ENCODE measurements around the gene PALM2AKAP2.

PALM2AKAP2 gene

GRCh38 chr9:109742776-109743348, 37.1 kb upstream of the PALM2AKAP2 start:
- Histone ChIP-seq H3K36me3 (ENCODE audit: insufficient read depth, insufficient read length, low read length) (no peaks in the 10 kb centered on the region), H3K9me3 (ENCODE audit: insufficient read depth, low read length) (no peaks in the 10 kb centered on the region), H3K4me3 (ENCODE audit: insufficient read length, low read depth) (no peak overlapping the region), H3K4me1 (ENCODE audit: insufficient read depth, insufficient read length) (no peaks in the 10 kb centered on the region), H3K9ac (ENCODE audit: insufficient read length, low read depth) (no peak overlapping the region), H3K27me3 (ENCODE audit: insufficient read depth, insufficient read length) (no peaks in the 10 kb centered on the region)
- TF ChIP-seq YY1 (IDR thresholded peaks at IDR 0.05; ENCODE audit: insufficient read depth, insufficient read length), result no peak
- no peak for TF ChIP-seq ZNF274 (IDR thresholded peaks at IDR 0.05; ENCODE audit: low read depth, low read length)
- TF ChIP-seq SUZ12 (IDR thresholded peaks at IDR 0.05; ENCODE audit: extremely low read depth, insufficient read depth, insufficient read length), result no peak
- DNase-seq (ENCODE audit: low read depth, low spot score), result no peak

DNA sequence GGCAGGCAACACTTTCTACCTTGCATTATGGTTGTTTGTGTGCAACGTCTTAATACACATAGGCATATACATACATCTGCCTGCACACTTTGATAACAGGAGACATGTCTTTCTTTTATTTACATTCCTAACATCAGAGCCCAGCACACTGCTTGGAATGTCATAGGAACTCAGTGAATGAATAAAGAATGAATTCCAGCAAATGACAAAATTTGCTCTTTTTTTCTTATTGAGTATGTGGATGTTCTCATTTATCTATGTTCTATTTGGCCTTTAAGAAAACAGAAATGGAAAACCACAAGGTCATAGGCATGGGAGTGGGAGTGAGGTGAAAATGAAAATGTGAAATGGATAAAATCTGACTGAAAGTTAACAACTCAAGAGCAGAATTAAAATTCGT, 36.3 kb upstream of the PALM2AKAP2 start:
- Histone ChIP-seq H3K4me1 (ENCODE audit: insufficient read depth, insufficient read length) (no peaks in the 10 kb centered on the region), H3K4me3 (ENCODE audit: insufficient read length, low read depth) (no peak overlapping the region), H3K36me3 (ENCODE audit: insufficient read depth, insufficient read length, low read length) (no peaks in the 10 kb centered on the region), H3K9ac (ENCODE audit: insufficient read length, low read depth) (no peak overlapping the region), H3K9me3 (ENCODE audit: insufficient read depth, low read length) (no peaks in the 10 kb centered on the region), H3K27me3 (ENCODE audit: insufficient read depth, insufficient read length) (no peaks in the 10 kb centered on the region)
- no peak for DNase-seq (ENCODE audit: low read depth, low spot score)
- TF ChIP-seq SUZ12 (IDR thresholded peaks at IDR 0.05; ENCODE audit: extremely low read depth, insufficient read depth, insufficient read length), result no peak
- TF ChIP-seq YY1 (IDR thresholded peaks at IDR 0.05; ENCODE audit: insufficient read depth, insufficient read length), result no peak
- TF ChIP-seq ZNF274 (IDR thresholded peaks at IDR 0.05; ENCODE audit: low read depth, low read length), result no peak

GRCh38 chr9:109745335-109746283, 34.4 kb upstream of the PALM2AKAP2 start:
- Histone ChIP-seq H3K27me3 (ENCODE audit: insufficient read depth, insufficient read length) (no peaks in the 10 kb centered on the region), H3K9me3 (ENCODE audit: insufficient read depth, low read length) (no peaks in the 10 kb centered on the region), H3K4me1 (ENCODE audit: insufficient read depth, insufficient read length) (no peaks in the 10 kb centered on the region), H3K4me3 (ENCODE audit: insufficient read length, low read depth) (no peak overlapping the region), H3K9ac (ENCODE audit: insufficient read length, low read depth) (no peak overlapping the region), H3K36me3 (ENCODE audit: insufficient read depth, insufficient read length, low read length) (no peaks in the 10 kb centered on the region)
- no peak for TF ChIP-seq YY1 (IDR thresholded peaks at IDR 0.05; ENCODE audit: insufficient read depth, insufficient read length)
- TF ChIP-seq SUZ12 (IDR thresholded peaks at IDR 0.05; ENCODE audit: extremely low read depth, insufficient read depth, insufficient read length), result no peak
- TF ChIP-seq ZNF274 (IDR thresholded peaks at IDR 0.05; ENCODE audit: low read depth, low read length), result no peak
- DNase-seq (ENCODE audit: low read depth, low spot score), result no peak

GRCh38 chr9:109751253-109751652, 28.7 kb upstream of the PALM2AKAP2 start:
- no peak for TF ChIP-seq SUZ12 (IDR thresholded peaks at IDR 0.05; ENCODE audit: extremely low read depth, insufficient read depth, insufficient read length)
- TF ChIP-seq YY1 (IDR thresholded peaks at IDR 0.05; ENCODE audit: insufficient read depth, insufficient read length), result no peak
- no peak for TF ChIP-seq ZNF274 (IDR thresholded peaks at IDR 0.05; ENCODE audit: low read depth, low read length)
- Histone ChIP-seq H3K4me3 (ENCODE audit: insufficient read length, low read depth) (no peak overlapping the region), H3K9me3 (ENCODE audit: insufficient read depth, low read length) (no peaks in the 10 kb centered on the region), H3K27me3 (ENCODE audit: insufficient read depth, insufficient read length) (no peaks in the 10 kb centered on the region), H3K36me3 (ENCODE audit: insufficient read depth, insufficient read length, low read length) (no peaks in the 10 kb centered on the region), H3K4me1 (ENCODE audit: insufficient read depth, insufficient read length) (no peaks in the 10 kb centered on the region), H3K9ac (ENCODE audit: insufficient read length, low read depth) (no peak overlapping the region)
- DNase-seq (ENCODE audit: low read depth, low spot score), result no peak

DNA sequence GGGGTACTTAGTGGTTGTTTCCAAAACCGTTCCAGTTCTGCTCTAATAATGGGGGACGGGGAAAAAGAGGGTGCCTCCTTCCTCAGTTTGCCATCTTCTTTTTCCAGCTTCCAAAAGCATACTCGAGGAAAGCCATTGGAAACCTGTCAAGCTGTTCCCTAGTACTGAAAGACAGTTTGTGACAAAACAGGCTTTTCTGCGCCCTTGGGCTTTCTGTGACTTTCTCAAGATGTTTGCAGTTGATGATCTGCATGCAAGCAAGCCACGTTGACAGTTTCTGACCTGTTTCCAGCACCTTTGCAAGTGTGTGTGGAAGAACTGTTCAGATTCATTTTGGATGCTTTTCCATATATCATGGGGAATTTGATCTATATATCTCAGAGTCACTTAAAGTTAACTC, 26.7 kb upstream of the PALM2AKAP2 start:
- no peaks in the 10 kb centered on the region for H3K4me1 ChIP-seq (ENCODE audit: insufficient read depth, insufficient read length)
- no peak overlapping the region for H3K4me3 ChIP-seq (ENCODE audit: insufficient read length, low read depth)
- no peaks in the 10 kb centered on the region for H3K9me3 ChIP-seq (ENCODE audit: insufficient read depth, low read length)
- no peaks in the 10 kb centered on the region for H3K36me3 ChIP-seq (ENCODE audit: insufficient read depth, insufficient read length, low read length)
- no peak overlapping the region for H3K9ac ChIP-seq (ENCODE audit: insufficient read length, low read depth)
- H3K27me3 ChIP-seq (ENCODE audit: insufficient read depth, insufficient read length), result no peaks in the 10 kb centered on the region
- no peak for DNase-seq (ENCODE audit: low read depth, low spot score)
- TF ChIP-seq SUZ12 (IDR thresholded peaks at IDR 0.05; ENCODE audit: extremely low read depth, insufficient read depth, insufficient read length) (no peak), ZNF274 (IDR thresholded peaks at IDR 0.05; ENCODE audit: low read depth, low read length) (no peak), YY1 (IDR thresholded peaks at IDR 0.05; ENCODE audit: insufficient read depth, insufficient read length) (no peak)

DNA sequence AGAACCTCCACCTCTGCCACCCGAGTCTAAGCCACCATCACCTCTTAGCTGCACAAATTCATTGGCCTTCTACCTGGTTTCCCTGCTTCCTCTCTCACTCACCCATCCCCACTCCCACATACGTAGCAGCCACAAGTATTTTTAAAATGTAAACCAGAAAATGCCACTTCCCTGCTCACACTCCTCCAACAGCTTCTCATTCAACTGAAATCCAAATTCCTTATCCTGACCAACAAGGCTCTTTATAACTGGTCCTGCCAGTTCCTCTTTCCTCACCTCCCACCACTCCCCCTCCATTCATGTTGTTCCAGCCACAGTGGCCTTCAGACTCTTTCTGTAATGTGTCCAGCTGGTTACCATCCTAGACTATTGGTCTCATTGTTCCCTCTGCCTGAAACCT, 25.0 kb upstream of the PALM2AKAP2 start:
- Histone ChIP-seq H3K4me1 (ENCODE audit: insufficient read depth, insufficient read length) (no peaks in the 10 kb centered on the region), H3K27me3 (ENCODE audit: insufficient read depth, insufficient read length) (no peaks in the 10 kb centered on the region)
- TF ChIP-seq YY1 (IDR thresholded peaks at IDR 0.05; ENCODE audit: insufficient read depth, insufficient read length), result no peak

DNA sequence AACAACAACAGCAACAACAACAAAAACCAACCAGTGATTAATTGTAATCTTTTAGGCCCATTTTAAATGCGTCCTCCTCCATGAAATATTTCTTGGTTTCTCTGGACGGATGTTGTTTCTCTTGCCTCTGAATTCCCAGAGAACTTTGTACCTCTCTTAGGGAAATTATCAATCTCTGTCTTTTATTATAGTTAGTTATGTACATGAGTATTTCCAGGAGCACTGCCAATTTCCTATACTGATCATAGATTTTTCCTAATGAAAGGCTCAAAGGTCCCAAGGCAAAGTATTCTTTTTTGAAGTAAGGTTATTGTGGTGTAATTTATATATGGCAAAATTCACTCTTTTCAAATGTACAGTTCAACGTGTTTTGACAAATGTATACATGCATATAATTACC, 20.4 kb upstream of the PALM2AKAP2 start:
- Histone ChIP-seq H3K9me3 (ENCODE audit: insufficient read depth, low read length) (no peaks in the 10 kb centered on the region), H3K4me3 (ENCODE audit: insufficient read length, low read depth) (no peak overlapping the region), H3K9ac (ENCODE audit: insufficient read length, low read depth) (no peak overlapping the region), H3K36me3 (ENCODE audit: insufficient read depth, insufficient read length, low read length) (no peaks in the 10 kb centered on the region), H3K4me1 (ENCODE audit: insufficient read depth, insufficient read length) (peaks cover 2% of the 10 kb centered on the region), H3K27me3 (ENCODE audit: insufficient read depth, insufficient read length) (no peaks in the 10 kb centered on the region)
- DNase-seq (ENCODE audit: low read depth, low spot score), result no peak
- TF ChIP-seq SUZ12 (IDR thresholded peaks at IDR 0.05; ENCODE audit: extremely low read depth, insufficient read depth, insufficient read length), result no peak
- no peak for TF ChIP-seq YY1 (IDR thresholded peaks at IDR 0.05; ENCODE audit: insufficient read depth, insufficient read length)
- no peak for TF ChIP-seq ZNF274 (IDR thresholded peaks at IDR 0.05; ENCODE audit: low read depth, low read length)

More for the DNA sequence above, 25.0 kb upstream of the PALM2AKAP2 start:
- DNase-seq (ENCODE audit: low read depth, low spot score), result no peak
- Histone ChIP-seq H3K4me3 (ENCODE audit: insufficient read length, low read depth) (no peak overlapping the region), H3K9me3 (ENCODE audit: insufficient read depth, low read length) (no peaks in the 10 kb centered on the region), H3K36me3 (ENCODE audit: insufficient read depth, insufficient read length, low read length) (no peaks in the 10 kb centered on the region), H3K9ac (ENCODE audit: insufficient read length, low read depth) (no peak overlapping the region)

Measured in NT2/D1 (cell line).